Activated CD8-positive, alpha-beta memory T cell treated with anti-CD3 and anti-CD28 coated beads for 1 hour (primary cell): ENCODE results near the gene RSL24D1.
A peak's percentile ranks its signal among the peaks of the same experiment; 100 is the strongest.
"Not testable (repeated sequence)": the region's sequence is repeated elsewhere in the genome, so short reads cannot be mapped to it uniquely, and the experiment has no call there.

Source experiments
- DNase-seq, 2 donors: peaks; one replicate each; pipeline ENCODE4 v3.0.0-alpha.2; 2020; ENCODE audit warnings: low read depth in 1 of 2; ENCODE audit errors: extremely low read depth in 1 of 2

The RSL24D1 gene

DNA sequence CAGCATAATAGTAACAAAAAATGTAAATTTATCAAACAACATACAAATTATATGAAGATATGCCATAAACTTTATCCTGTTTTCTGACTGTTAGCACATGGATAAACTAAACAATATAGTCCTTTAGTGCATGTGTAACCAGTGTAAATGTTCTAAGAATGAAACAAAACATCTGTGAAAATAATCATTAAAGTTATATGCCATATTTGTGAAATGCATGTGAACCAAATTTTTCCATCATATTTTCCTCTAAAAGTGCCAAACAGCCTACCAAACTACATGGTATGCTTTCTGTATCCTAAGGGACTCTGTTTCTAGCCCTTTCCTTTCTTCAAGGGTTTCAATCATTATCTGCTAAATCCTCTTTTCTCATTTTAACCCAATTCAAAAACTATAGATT is 23.9 kb upstream of the RSL24D1 start:
- DNase-seq: no peak

DNA sequence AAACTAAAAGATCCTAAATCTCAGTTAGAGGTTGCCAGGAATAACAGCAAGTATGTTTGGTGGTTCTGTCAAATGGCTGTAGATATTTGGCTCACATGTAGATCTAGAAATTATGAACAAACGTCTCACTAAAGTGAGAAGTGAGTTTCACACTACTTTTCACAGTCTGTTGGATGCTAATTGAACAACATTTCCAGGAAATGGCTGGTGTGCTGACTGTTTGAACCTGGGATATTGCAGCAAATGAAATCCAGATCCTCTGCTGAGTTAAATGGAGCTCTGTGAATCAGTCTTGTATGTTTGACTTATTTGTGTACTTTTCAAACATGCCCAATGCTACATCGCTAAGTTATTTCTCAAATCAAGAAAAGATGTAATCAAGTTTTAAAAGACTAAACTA is 21.3 kb upstream of the RSL24D1 start:
- DNase-seq: no peak

DNA sequence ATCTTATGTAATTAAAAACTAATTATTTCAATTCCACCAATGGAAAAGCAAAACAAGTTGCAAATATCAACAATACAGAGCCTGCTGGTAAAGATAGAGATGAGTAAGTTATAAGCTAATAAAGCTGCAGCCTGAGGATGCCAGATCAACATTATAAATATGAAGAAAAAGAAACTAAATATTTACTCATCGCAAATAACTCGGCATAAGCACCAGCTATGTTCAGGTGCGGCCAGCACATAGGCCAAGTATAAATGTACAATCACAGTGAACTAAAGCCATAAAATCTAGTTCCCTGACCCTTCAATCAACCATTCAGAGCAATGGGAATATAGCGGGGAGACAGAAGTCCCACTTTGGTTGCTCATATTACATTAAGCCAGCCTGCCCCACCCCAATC is 7.7 kb upstream of the RSL24D1 start:
- no peak for DNase-seq

DNA sequence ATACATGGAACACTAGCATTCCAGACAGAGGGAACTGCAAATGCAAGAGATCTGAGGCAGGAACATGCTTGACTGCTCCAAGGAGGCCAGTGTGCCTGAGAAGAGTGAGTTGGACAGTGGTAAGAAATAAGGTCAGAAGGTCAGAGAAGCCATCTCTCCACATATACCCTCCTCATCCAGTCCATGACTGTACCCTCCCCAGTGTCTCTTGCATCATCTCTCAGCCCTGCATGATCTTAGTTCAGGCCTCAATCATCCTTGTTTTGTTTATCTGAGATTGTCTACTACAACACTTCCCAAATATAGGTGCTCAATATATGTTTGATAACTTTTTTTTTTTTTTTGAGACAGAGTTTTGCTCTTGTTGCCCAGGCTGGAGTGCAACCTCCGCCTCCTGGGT is 5.5 kb upstream of the RSL24D1 start:
- no peak for DNase-seq

DNA sequence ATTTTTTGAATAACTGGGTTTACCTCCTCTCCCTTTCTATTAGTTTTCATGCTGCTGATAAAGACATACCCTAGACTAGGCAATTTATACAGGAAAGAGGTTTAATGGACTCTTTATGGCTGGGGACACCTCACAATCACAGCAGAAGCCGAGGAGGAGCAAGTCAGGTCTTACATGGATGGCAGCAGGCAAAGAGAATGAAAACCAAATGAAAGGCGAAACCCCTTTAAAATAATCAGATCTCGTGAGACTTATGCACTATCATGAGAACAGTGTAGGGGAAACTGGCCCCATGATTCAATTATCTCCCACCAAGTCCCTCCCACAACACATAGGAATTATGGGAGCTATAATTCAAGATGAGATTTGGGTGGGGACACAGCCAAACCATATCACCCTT is 2.0 kb upstream of the RSL24D1 start:
- no peak for DNase-seq

DNA sequence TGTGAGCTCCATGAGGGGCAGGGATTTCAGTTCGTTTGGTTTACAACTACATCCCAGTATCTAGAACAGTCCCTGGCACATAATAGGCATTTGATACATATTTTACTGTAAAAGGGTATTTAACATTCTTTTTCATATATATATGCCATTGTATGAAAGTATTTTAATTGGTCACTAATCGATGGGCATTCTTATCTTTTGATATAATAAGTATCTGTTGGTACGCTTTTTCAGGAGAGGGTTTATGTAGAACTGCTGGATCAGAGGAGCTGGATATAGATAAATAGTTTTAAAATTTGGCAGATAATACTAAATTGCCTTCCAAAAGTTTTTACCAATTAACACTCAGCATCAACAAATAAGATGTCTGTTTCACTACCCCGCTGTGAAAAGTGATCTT is 978 bp upstream of the RSL24D1 start:
- DNase-seq: no peak

DNA sequence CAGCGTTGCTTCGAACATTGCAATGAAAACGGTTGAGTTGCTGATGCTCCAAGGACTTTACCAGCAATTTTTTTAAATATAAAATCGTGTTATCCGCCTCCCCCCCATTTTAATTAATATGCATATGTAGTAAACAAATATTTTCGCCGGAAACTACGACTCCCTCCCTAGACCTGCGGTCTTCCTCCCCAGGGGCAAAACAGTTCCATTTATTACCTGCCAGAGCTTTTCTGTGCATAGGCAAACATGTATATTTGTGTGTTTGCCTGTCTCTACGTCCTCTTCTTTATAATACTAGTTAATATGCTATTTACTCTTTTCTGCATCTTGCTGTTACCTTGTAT is 593 bp upstream of the RSL24D1 start:
- DNase-seq: no peak

DNA sequence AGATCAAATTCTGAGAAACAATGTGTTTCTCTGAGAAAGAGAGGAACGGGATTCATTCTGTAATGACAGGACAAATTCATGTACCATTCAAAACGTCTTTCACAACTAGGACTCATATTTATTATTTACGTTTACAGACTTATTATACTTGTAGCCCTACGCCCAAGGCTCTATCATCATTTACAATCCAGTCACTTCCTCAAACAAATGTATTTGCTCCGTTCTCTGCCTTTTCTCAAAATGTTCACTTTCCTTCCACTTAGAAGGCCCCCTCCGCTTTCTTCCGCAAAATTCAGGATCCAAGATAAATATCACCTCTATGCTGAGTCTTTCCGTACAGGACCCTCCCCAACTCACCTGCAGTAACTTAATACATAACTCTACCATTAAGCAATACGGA is 745 bp downstream of the RSL24D1 start:
- no peak for DNase-seq

DNA sequence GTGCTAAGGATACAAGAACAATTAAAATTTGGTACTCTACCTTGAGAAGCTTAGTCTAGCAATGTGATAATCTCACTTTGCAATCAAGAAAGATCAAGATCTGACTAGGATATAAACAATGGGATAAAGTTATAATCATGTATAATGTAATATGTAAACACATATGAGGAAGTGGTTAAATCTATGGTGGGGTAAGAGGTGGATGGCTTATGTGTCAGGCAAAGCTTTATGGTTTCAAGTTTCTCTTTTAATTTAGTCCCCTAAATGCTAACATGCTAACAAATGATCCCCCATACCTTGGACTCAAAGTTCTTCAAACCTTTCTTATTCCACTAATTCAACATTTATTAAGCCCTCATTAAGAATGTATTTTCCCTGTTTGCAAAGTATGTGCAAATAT is 2.5 kb downstream of the RSL24D1 start:
- no peak for DNase-seq

DNA sequence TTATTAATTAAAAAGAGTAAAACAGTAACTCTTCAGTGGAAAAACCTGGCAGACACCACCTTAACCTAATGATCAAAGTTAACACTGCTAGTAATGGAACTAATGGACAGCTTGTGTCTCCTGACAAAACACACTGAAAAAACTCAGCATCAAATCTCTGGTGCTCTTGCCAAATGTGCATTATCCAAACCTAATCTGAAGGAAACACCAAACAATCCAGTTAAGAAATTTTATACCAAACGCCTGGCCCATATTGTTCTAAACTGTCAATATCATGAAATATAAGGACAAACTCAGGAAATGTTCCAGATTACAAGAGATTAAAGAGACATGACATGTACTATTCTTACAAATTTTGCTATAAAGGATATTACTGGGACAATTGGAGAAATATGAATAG is 10.4 kb downstream of the RSL24D1 start:
- DNase-seq: no peak

DNA sequence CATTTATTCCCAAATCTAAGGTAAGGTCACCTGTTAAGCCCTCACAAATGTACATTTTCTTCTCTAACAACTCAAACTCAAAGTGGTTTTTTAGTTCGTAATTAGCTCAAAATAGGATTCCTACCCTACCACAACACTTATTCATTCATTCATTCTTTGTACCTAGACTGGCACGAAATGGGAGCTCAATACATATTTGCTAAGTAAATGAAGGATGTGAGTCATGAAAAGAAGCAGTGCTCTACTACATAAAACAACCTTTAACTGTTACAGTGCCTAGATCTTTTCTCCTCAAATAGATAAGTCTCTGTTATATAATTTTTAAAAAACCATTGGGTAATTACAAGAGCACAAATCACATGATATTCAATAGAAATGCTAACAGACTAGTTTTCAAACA is 13.1 kb downstream of the RSL24D1 start:
- no peak for DNase-seq

DNA sequence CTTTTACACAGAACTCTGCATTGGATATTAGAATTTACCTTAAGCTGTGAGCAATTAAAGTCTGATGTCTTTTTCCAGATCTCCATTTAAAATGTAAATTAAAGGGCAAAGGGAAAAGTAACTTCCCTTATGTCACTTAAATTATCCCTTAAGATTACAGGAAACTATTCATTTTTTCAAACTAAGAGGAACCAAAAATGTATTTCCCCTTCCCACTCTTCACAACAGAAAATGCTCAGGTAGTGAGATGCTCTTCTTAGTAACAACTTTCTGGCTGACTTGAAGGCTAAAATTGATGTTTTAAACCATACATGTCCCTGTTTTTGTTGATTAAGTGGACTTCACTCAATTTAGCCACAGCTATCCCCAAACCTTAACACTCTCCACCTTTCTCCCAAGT is 17.6 kb downstream of the RSL24D1 start:
- no peak for DNase-seq

DNA sequence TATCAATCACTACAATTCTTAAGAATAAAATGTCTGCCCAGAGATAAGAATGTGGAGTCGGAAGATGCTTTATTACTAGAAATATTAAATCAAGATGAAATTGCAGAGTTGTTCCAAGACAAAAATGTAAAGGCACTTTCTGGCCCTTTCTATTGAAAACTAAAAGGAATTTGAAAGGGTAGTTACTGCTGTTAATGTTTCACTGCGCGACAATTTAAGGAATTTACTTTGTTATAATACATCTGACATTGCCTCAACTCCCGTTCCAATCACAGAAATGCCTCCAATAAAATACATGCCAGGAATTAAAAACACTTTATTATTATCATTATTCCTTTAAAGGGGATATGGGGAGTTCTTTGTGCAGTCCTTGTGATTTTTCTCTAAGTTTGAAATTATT is 26.4 kb downstream of the RSL24D1 start:
- no peak for DNase-seq

DNA sequence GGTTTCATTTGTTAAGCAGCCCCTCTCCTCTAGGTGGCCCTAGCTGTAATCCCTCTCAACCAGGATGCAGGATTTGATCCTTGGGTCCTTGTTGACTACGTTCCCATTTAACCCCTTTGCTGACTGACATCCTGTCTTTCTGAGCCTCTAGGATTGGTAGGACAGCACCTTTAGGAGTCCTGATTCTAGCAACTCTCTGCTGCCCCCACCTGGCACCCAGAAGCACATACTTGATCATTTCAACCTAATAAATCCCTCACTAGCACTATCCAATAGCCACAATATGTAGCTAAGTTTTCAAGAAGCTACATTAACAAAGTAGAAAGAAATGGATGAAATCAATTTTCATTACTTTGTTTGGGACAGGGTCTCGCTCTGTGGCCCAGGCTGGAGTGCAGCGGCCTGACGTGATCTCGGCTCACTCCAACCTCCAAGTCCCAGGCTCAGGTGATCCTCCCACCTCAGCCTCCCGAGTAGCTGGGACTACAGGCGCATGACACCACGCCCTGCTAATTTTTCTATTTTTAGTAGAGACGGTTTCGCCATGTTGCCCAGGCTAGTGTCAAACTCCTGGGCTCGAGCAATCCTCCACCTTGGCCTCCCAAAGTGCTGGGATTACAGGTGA is 28.3 kb downstream of the RSL24D1 start:
- peak in 1 of 2 donors; percentile 9 for DNase-seq

DNA sequence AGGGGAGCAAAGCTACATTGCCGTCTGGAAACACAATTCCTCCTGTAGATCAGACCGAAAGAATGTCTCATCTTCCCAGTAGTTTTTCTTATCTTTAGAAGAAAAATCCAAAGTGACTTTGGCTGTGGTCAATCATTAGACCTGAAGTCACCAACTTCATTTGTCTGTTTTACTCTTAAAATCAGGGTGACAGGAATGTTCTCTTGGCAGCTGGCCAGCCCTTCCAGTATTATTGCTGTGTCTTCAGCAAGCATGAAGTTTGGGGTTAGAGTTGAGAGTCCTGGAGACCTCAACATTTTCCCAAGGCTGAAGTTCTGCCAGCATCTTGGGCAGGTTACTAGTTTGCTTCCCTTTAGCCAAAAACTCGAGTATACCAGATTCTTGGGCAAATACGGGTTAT is 32.5 kb downstream of the RSL24D1 start:
- no peak for DNase-seq

DNA sequence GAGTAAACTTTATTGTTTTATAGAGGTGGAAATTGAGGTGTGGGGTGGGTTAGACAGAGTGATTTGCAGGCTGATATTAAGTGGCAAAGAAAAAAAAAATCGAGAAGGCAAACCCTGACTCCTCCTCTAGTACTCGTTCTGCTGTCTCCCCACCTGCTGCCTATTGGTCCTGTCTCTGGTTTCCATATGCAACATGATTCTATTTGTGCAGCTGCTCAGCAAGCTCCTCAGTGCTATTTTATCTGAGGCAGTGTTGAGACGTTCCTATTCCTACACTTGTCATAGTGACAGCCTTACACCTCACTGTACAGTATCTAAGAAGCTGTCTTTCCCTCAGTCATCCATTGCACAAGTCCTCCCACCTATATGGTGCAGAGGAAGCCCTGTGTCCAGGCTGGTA is 45.1 kb downstream of the RSL24D1 start:
- DNase-seq: no peak

DNA sequence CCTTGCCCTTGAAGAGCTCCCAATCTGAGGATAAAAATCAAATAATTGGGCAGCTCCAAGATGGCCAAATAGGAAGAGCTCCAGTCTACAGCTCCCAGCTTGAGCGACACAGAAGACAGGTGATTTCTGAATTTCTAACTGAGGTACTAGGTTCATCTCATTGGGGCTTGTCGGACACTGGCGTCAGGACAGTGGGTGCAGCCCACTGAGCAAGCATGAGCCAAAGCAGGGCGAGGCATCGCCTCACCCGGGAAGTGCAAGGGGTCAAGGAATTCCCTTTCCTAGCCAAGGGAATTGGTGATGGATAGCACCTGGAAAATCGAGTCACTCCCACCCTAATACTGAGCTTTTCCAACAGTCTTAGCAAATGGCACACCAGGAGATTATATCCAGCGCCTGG is 53.6 kb downstream of the RSL24D1 start:
- not testable (repeated sequence) for DNase-seq

DNA sequence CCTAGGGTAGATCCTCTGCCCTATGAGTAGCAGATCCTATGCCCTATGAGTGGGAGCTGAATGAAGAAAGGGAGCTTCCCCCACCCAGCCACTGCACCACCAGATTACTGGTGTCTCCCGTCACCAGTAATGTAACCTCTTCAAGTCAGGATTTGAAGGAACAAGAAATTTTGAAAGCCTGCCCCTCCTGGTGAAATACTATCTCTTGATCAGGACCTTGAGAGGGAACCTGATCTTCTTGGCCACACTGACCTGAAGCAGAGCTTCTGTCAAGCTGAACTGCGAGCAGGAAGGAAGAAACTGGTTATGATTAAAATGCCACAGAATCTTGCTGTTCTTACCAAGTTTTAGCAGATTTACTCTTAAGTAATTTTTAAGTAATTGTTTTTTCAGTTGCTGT is 62.8 kb downstream of the RSL24D1 start:
- DNase-seq: no peak

DNA sequence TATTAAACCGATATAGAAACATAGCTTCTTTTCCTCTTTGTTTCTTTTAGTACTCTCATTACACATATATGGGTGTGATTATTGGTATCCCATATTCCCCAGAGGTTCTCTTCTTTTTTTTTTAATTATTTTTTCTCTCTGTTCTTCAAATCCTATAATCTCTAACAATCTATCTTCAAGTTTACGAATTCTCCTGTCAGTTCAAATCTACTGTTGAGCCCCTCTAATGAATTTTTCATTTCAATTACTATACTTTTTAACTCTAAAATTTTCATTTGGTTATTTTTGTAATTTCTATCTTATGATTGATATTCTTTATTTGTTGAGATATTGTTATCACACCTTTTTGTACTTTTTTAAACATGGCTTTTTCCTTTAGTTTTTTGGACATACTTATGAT is 64.1 kb downstream of the RSL24D1 start:
- no peak for DNase-seq
